CD4-positive, alpha-beta T cell treated with Interferon gamma for 1 hour (primary cell): ENCODE data around the gene THSD4.

Experiments
- DNase-seq: peaks from one replicate; pipeline ENCODE4 v3.0.0-alpha.2; 2020

Gene THSD4

GRCh38 chr15:71747128-71748083 is 632.1 kb downstream of the THSD4 start:
- no peak for DNase-seq

DNA sequence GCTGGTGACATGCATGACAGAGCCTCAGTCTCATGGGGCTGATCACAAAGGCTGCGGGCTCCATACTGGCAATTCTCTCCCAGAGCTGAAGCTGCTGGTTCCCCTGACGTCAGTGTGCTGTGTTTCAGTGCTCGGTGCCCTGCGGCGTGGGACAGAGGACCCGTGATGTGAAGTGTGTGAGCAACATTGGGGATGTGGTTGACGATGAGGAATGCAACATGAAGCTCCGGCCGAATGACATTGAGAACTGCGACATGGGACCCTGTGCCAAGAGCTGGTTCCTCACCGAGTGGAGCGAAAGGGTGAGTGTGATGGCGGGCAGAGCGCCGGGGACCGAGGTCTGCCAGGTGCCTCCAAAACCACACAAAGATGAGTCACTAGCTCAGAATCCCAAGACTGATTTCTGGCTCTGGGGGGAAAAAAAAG is 633.0 kb downstream of the THSD4 start:
- DNase-seq = no peak

DNA sequence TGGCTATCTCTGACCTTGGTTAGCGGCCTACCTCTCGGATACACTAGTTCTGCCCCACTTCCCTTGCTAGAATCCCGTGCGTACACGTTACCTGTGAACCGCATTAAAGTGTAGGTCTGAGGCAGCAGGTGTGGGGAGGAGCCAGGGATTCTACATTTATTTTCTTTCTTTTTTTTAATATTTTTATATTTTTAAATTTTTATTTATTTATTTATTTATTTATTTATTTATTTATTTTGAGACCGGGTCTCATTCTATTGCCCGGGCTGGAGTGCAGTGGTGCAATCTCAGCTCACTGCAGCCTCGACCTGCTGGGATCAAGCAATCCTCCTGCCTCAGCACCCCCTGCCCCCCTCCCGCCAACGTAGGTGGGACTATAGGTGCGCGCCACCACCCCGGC is 634.2 kb downstream of the THSD4 start:
- DNase-seq = no peak

DNA sequence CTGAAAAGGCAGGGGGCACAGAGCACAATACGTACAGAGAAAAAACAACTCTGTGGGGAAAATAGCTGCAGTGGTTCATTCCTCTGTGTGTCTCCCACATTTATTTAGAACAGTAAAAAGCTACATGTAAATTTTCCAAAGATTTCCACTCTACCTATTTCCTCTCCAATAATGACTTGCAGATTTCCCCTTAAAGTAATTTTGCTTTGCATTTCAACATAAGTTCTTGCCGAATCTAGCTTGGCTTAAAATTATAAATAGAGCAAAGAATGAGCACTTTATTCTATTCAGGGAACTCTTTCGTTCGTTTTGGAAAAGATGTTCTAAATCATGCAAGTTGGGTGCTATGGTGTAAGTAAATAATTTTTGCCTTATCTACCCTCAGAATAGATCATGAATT is 636.9 kb downstream of the THSD4 start:
- no peak for DNase-seq

DNA sequence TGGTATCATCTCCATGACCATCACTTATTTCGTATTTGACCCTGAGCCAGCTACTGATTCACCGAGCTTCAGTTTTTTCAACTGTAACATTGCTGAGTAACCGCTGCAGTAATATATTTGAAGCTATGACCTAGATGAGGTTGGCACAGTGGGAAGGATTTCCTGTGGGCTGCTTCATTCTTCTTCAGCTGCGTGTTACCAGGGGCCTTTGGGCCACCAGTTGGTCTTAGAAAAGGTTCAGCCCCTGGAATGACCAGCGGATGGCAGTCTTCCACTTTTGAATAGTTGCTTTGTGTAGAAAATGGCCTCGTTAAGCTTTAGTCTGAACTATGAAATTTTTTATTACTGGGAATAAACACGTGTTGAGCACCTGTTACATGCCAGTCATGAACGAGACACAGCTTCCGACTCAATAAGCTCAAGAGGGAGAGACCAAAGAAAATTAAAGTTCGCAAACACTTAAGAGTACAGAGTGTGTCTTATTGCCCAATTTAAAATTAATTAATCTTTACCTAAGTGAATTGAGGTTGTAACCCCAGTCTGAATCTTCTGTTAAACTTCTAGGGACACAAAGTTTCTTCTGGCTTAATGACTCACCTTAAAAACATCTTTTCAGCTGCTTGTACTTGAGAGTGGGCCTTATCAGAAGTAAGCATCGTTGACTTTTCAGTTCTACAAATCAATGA is 637.5 kb downstream of the THSD4 start:
- no peak for DNase-seq

DNA sequence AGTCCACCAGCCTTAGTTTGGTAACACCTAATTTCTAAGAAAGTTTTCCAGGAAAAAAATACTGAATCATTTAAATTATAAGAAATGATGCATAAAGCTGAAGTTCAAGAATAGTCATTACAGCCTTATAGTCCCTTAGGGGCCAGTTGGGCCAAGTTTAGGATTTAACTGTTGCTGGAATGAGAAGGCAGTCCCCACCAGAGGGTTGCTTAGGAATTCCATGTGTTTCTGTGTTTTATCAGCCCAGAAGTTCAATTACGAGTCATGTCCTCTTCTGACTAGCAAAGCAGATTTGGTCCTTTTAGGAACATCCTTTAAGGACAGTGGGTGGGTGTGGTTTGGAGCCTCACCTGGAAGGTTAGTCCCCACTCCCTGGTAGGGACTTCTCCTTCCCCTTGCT is 638.1 kb downstream of the THSD4 start:
- DNase-seq = no peak

GRCh38 chr15:71754660-71755059 is 639.4 kb downstream of the THSD4 start:
- no peak for DNase-seq

DNA sequence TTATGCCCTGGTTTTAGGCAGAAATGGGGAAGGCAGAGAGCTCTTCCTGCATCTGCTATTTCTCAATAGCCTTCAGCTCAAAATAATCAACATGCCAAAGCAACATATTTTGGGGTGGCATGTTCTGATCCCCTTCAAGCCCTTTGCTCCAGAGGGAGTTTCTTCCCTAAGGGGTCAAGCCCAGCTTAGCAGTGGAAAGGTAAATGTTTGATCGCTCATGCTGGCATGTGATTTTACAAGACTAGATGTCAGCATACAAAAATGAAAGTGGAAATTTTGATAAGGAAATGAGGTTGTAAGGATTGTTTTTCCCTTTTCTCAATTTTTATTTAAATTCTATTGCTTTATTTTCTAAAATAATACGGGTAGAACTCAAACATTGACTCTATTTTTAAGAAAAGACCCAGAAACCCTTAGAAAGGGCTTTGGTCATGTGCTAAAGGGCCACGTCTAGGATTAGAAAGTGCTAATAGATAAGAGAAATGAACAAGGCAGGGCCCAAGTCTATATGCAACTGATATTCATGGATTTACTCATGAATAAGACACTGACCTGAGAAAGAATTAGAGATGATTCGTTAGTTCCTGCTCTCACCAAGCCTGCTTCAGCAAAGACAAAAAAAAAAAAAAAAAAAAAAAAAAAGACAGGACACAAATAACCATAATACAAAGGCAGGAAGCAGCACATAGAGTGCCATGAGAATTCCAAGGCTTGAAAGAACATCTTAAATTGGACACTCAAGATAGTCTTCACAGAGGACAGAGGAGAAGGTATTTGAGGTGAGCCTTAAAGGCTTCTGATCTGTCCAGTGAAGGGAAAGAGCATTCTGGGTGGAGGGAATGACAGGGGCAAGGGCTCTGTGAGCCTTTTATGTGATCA is 640.1 kb downstream of the THSD4 start:
- no peak for DNase-seq

DNA sequence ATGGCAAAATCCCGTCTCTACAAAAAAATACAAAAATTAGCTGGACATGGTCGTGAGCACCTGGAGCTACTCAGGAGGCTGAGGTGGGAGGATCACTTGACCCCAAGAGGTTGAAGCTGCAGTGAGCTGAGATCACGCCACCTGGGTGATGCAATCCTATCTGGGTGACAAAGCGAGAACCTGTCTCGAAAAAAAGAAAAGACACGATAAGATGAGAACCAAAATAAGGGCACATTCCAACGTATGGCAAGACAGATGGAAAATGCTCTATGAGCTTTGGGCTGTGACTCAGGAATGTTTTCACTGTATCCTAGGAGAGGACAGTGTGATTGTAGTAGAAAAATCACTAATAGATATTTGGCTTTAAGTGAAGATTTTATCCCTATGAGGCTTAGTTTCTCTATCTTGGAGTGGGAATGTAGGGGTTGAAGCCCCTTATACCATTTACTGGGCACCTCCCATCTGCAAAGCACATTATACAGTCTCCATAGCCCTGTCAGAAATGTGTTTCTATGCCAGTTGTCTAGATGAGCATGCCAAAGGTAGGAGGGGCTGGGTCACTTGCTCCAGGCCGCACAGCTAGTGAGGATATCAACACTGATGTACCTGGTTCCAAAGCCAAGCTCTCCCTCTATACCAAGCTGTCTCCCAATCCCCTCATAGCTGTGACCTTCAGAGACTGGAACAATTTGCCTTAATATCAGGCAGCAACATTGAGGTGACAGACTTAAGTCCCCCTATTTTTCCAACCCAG is 641.5 kb downstream of the THSD4 start:
- DNase-seq = no peak

DNA sequence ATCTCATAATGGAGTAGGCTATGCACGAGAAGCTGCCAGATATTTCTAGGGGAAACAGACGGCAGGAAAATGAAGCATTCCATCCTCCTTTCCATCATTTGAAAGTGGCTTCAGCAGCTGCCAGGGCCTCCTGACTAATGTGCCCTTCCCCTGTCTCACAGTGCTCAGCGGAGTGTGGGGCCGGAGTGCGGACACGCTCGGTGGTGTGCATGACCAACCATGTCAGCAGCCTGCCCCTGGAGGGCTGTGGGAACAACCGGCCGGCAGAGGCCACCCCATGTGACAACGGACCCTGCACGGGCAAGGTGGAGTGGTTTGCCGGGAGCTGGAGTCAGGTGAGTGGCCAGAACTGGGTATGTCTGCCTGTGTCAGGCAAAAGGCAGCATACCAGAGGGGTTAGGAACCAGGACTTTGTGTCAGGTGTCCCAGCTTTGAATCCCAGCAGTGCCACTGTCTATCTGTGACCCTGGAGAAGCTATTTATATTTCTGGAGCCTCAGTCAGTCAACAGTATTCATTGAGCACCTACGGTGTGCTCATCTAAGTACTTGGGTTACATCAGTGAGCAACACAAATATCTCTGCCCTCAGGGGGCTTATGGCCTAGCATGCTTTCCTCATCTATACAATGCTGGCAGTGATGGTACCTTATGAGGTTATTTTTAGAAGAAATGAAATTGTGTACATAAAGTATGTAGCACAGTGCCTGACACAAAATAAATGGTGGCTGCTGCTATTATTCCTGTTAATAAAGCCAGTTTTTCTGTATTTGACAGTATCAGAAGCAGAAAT is 642.7 kb downstream of the THSD4 start:
- no peak for DNase-seq

GRCh38 chr15:71758711-71759110 is 643.4 kb downstream of the THSD4 start:
- no peak for DNase-seq

DNA sequence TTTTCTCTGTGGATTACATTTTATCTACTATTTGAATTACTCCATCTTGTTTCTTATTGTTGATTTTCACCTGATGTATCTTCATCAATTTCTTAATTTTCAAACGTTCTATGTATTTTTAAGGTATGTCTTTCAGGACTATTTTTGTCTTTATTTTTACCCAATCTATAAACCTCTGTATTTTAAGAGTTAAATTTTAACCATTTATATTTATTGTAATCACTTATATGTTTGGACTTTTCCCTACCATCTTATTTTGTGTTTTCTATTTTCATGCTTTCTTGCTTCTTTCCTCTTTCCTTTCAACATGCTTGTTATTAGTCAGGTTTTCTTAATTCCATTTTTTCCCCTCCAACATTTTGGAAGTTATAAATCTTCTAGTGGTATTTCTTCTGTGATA is 645.6 kb downstream of the THSD4 start:
- no peak for DNase-seq

DNA sequence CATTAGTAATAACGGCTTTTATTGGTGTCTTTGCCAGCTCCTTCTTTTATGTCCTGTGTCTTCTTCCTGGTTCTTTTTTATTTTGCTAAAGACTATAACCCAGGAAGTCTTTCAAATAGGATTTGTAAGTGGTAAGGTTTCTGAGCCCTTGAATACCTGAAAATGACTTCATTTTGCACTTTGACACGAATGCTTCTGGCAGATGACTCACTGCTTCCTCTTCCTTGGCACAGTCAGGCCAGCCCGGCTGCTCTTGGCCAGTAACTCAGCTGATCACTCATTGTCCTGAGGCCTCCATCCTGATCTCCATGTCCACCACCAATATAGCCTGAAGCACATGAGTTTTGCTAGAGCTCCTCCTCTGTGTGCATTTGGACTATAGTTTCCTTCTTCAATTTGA is 646.4 kb downstream of the THSD4 start:
- no peak for DNase-seq

DNA sequence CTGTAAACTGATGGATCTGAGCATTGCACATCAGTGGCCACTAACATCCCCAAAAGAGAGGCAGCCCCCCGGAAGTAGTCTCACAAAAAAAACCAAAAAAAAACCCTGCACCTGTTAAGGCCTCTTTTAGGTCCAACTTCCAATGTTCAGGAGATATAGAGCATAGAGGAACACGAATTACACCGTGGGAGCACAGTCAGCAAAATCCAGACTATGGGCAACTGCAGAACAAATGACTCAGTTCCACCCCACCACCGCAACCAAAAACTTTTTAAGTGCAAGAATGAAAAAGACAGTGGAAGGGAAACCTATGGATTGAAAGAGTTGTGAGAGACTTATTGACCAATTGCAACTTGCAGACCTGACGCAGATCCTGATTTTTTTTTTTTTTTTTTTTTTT is 652.9 kb downstream of the THSD4 start:
- no peak for DNase-seq

DNA sequence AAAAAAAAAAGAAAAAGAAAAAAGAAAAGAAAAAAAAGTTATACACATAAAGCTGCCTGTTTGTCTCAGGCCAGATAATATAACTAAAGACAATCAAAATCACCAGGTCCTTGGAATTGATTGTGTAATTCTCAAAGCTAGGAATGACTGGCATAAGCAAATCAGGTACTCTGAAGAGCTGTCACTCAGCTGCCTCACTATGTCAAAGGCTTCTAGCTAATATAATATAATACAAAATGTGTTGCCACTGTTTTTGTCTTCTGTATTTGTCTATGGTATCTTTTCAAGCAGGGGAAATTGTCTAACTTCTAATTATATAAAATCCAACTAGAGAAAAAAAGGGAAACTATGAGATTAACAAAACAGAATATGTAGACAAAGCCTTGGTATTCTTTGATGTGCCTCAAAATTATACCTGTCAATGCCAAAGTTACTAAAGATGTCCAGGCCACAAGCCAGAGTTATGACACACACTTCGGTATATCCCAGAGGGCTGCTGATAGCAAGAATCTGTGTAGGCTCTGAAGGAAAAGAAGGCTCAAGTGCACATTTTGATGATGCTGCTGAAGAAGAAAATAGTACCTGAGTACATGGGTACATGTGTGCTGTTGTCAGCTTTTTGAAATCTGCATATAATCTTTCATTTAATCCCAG is 658.1 kb downstream of the THSD4 start:
- DNase-seq = no peak

DNA sequence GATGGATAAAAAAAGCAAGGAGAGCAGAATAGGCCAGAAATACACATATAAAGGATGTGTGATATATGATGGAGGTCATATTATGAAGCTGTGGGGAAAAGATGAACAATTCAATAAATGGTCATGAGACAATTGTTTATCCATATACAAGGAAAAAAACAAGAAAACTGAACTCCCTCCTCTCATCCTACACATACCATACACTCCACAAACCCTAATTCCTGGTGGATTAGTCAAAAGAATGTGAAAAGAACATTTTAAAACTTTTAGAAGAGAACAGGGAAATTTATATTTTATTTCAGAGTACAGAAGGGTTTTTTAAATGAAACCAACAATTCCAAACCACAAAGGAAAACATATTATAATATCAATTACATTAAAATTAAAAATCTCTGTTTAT is 660.6 kb downstream of the THSD4 start:
- DNase-seq = no peak

- no peak for DNase-seq
These were observed 661.0 kb downstream of the THSD4 start for GRCh38 chr15:71776304-71776703.

GRCh38 chr15:71777216-71777943 is 662.1 kb downstream of the THSD4 start:
- no peak for DNase-seq

- no peak for DNase-seq
These were observed 664.0 kb downstream of the THSD4 start for GRCh38 chr15:71779073-71779797.
